Stimulated activated CD8-positive, alpha-beta memory T cell treated with anti-CD3 and anti-CD28 coated beads, Interleukin-4, amount 100 ng/mL, for 4 hours (primary cell): ENCODE measurements around the gene PARD6B.
"Not testable (repeated sequence)": the region's sequence is repeated elsewhere in the genome, so short reads cannot be mapped to it uniquely, and the experiment has no call there.

ENCODE experiments used
- DNase-seq, 2 donors: peaks; one replicate each; pipeline ENCODE4 v3.0.0-alpha.2; 2020; ENCODE audit warnings: low read depth in 2 of 2, low spot score in 1 of 2

Gene PARD6B

DNA sequence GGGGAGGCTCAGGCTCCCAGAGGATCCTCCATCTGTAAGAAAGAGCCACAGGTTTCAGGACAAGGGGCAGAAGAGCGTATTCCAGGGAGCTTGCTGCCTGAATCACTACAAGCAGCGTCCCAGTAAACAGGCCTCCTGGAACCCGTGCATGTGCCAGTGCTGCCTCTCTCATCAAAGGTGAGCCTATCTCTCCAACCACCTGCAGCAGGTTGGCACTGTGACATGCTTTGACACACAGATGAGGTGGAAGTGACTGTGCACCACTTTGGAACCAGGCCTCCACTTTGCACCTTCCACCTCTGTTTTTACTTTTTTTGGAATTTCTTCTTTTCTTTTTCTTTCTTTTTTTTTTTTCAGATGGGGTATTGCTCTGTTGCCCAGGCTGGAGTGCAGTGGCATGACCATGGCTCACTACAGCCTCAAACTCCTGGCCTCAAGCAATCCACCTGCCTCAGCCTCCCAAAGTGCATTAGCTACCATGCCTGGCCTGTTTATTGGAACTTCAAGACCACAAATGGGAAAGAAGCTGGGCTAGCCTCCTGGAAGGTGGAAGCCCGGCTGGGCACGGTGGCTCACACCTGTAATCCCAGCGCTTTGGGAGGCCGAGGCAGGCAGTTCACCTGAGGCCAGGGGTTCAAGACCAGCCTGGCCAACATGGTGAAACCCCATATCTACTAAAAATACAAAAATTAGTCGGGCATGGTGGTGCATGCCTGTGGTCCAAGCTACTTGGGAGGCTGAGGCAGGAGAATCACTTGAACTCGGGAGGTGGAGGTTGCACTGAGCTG, 27.5 kb upstream of the PARD6B start:
- not testable (repeated sequence) for DNase-seq

DNA sequence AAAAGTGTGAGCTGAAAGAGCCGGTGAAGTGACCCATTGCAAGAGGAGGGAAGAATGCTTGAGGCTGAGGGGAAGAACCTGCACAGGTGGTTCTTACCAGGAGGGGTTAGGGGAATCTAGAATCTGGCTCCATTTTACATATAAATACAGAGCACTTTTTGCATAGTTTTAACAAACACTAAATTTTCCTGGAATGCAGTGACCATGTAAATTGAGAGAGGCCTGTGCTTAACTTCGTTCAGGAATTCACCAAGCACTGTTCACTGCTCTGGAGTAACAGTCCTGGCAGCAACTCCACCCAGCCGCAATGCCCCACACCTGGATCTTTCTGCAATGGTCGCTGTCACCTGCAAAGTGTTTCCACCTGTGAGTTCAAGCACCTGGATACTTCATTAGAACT, 26.9 kb upstream of the PARD6B start:
- DNase-seq: no peak

DNA sequence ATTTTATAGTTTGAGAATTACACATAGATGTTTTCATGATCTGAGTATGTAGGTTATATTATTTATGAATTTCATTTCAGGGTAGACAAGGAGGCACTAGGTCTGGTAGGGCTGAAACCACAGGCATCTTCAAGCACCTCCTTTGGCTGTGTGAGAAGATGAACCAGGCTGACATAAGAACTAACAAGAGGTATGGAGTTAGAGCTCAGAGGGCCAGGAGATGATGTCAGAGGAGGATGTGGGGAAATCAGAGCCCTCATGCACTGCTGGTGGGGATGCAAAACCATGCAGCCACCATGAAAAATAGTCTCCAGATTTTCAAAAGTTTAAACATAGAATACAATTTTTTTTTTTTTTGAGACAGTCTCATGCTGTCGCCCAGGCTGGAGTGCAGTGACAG, 26.4 kb upstream of the PARD6B start:
- no peak for DNase-seq

DNA sequence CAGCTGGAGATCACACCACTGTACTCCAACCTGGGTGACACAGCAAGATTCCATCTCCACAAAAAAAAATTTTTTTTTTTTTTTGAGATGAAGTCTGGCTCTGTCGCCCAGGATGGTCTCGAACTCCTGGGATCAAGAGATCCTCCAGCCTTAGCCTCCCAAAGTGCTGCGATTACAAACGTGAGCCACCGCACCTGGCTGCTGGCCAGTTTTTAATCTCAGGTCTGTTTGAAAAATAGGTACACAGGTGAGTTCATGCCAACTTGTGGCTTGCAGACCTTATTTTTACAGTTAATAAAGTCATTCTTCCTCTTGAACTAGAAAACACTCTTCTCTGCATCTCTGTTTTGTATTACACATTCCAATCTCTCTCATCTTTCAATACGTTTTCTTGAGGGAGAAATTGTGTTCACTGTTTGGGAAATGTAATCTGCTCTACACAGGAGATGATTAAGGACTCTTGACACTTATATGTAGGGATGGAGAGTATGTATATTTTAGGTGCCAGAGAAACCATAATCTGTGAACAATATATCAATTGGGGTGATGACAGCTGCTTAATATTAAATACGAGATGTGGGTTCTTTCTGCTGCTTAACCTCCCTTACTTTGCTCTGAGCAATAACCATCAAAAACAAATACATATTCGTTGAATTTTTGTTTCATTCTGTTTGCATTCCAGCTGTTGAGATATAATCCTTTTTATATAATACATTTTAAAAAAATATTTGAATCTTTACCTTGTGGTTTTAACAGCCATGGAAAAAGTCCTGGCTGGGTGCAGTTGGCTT, 22.3 kb upstream of the PARD6B start:
- DNase-seq: no peak

DNA sequence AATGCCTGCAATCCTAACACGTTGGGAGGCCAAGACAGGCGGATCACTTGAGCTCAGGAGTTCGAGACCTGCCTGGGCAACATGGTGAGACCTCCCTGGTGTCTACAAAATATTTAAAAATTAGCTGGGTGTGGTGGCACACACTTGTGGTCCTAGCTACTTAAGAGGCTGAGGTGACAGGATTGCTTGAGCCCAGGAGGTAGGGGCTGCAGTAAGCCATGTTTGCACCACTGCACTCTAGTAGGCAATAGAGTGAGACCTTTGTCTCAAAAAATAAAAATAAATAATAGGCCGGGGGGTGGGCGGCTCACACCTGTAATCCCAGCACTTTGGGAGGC, 21.8 kb upstream of the PARD6B start:
- no peak for DNase-seq

DNA sequence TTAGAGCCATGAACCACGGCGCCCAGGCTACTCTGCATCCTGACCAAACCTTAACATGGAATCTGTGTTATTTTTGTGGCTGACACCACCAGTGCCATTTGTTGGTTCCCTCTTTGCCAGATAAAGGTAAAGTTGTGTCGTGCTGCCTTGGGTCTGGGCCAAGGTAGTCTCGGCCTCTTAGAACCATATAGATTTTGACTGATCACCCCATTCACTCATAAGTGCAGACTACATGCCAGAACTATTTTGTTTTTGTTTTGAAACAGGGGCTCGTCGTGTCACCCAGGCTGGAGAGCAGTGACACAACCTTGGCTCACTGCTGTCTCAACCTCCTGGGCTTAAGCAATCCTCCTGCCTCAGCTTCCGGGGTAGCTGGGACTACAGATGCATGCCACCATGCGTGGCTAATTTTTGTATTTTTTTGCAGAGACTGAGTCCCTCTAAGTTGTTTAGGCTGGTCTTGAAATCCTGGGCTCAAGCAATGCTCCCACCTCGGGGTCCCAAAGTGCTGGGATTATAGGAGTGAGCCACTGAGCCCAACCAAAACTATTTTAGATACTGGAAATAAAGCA, 20.8 kb upstream of the PARD6B start:
- DNase-seq: no peak

DNA sequence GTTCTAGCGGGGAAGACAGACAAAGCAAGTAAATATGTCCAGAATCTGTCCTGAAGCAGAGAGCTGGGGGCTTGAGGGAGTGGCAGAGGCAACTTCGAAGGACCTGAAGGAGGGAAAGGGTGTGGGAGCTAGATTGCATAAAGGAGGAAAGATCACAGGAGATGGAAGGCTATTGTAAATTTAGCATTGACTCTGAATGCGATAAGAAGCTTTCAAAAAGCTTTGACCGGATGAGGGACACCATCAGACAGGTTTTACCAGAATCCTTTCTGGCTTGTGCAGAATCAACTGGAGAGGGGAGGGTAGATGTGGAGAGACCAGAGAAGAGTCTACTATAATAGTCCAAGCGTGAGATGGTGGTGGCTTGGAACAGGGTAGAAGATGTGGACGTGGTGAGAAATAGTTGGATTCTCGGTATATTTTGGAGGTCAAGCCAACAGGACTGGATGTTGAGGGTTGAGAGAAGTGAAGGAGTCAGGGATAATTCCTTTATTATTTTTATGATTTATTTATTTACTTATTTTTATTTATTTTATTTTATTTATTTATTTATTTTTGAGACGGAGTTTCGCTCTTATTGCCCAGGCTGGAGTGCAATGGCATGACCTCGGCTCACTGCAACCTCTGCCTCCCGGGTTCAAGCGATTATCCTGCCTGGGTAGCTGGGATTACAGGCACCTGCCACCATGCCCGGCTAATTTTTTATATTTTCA, 20.1 kb upstream of the PARD6B start:
- DNase-seq: no peak

DNA sequence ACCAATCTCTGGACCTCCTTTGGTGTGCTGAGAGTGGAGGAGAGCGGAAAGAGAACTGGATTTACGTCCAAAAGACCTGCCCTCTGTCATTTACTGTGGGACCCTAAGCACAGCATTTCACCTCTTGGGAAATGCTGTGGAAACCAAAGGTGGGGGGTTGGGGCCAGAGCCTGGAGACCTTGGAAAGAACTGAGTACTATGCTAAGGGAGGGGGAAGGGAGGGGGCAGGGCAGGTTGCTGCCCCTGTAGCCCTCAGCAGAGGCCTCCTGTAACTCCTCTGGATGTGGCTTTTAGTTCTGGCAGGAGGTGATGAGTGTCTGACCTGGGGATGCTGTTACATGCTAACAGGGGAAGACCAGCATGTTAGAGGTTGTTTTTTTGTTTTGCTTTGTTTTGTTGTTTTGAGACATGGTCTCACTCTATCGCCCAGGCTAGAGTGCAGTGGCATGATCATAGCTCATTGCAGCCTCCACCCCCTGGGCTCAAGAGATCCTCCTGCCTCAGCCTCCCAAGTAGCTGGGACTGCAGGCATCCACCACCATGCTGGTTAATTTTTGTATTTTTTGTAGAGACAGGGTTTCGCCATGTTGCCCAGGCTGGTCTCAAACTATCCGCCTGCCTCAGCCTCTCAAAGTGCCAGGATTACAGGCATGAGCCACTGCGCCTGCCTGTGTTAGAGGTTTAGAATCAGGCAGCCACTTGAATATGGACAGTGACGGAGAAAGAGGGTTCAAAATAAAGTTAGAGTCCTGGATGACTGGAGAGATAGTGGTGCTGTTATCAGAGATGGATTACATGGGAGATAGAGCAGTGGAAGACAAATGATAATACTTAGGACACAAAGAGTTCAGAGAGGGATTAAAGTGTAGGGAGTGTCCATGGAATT, 18.4 kb upstream of the PARD6B start:
- DNase-seq: no peak

DNA sequence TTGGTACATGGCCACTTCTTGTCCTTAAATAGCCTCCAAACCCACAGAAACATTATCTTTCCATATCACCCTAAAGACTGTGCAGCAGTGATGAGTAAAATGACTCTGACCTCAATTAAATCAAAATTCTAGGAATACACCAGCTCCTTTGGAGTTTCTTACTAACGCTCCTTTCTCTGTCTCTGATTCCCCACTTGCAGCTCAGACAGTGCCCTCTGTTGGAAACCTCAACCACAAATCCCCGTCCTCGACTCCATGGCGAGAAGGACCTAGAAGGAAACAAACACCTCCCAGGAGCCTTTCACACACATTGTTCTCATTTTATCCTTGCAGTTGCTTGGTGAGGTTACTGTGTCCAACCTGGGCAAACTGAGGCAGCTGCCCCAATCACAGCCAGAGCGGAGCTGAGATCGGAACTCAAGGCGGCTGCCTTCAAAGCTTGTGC, 17.7 kb upstream of the PARD6B start:
- no peak for DNase-seq

DNA sequence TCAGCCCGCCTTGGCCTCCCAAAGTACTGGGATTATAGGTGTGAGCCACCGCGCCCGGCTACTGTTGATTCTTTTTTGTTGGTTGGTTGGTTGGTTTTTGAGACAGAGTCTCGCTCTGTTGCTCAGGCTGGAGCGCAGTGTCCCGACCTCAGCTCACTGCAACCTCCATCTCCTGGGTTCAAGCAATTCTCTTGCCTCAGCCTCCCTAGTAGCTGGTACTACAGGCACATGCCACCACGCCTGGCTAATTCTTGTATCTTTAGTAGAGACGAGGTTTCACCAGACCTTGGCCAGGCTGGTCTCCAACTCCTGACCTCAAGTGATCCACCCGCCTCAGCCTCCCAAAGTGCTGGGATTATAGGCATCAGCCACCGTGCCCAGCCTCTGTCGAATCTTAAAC, 17.0 kb upstream of the PARD6B start:
- DNase-seq: not testable (repeated sequence)

DNA sequence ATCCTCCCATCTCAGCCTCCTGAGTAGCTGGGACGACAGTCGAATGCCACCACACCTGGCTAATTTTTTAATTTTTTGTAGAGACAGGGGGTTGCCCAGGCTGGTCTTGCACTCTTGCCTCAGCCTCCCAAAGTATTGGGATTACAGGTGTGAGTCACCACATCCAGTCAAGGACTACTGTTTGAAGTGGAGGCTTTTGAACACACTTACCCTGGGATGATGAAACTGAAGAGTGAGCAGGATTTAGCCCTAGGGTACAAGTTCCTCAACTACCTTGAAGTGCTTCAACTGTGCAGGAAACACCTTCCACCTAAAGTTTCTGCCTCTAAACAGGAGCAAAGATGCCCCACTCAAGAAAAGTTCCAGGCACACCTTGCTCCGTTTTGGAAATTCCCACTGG, 15.7 kb upstream of the PARD6B start:
- no peak for DNase-seq

DNA sequence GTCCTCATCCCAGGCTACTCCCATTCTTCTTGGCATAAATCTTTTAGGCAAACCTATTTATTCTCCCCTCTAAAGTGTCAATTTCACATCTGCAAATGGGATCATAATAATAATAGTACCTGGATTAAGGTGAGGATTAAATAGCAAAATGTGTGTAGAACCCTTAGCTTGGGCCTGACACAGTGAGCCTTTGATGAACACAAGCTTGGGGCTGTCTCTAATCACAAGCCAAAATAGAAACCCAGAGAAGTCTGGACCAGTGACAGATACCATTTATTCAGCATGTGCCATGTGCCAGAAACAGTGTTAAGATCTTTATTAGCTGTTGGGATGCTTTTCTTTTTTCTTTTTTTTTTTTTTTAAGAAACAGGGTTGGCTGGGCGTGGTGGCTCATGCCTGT, 14.9 kb upstream of the PARD6B start:
- DNase-seq: no peak

DNA sequence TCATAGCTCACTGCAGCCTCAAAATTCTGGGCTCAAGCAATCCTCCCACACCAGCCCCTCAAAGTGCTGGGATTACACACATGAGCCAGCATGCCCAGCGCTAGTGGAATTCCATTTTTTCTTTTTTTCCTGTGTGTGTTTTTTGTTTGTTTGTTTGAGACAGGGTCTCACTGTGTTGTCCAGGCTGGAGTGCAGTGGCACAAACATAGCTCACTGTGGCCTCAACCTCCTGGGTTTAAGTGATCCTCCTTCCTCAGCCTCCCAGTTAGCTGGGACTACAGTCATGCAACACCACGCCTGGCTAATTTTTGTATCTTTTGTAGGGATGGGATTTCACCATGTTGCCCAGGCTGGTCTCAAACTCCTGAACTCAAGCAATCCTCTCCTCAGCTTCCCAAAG, 14.1 kb upstream of the PARD6B start:
- DNase-seq: no peak

DNA sequence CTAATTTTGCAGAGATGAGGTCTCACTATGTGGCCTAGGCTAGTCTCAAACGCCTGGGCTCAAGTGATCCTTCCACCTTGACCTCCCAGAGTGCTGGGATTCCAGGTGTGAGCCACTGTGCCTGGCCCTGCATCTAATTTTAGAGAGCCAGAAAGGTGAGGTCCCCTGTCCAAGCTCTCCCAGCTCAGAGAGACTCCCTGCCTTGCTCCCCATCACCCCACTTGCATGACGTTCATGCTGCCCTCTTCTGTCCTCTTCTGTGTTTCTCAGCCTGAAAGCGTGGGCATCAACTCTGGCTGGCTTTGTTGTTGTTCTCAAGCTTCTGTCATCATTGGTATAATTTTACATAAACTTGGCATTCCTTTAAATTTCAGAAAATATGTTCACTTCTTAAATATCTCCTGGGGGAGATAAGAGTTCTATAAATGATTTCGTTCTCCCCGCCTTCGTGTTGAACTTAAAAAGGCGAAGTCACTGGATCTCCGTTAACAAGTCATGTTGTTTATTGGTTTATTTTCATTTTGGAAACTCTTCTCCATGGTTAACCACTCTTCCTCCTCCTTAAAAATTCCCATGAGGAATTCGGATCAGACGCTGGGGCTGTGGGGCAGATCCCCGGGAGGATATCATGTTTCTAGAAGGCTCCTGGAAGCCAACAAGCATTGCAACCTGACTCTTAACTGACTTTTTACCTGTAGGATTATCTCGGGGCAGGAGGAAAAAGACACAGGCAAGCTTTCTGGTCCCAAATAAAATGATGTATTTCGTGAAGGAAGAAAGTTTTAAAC, 13.2 kb upstream of the PARD6B start:
- DNase-seq: no peak

DNA sequence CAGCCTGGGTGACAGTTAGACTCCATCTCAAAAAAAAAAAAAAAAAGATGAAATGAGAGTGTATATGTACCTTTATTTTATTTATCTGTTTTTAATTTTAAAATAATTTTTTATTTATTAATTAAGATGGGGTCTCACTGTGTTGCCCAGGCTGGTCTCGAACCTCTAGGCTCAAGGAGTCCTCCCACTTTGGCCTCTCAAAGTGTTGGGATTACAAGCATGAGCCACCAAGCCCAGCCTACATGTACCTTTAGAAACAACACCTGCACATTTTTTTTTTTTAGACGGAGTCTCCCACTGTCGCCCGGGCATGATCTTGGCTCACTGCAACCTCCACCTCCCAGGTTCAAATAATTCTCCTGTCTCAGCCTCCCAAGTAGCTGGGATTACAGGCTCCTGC, 12.1 kb upstream of the PARD6B start:
- no peak for DNase-seq

DNA sequence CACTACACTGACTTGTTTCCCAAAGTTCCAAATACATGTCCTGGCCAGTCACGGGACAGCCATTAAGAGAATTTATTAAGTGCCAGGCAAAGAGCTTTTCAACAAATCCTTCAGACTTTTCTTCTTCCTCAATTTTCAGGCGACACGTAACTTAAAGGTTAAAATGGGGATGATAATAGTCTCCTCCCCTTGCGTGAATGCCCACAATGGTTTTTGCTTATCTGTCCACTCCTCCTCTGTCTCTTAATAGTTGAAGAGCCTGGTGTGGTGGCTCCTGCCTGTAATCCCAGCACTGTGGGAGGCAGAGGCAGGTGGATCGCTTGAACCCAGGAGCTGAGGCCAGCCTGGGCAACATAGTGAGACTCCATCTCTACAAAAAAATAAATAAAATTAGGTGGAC, 11.4 kb upstream of the PARD6B start:
- DNase-seq: no peak

DNA sequence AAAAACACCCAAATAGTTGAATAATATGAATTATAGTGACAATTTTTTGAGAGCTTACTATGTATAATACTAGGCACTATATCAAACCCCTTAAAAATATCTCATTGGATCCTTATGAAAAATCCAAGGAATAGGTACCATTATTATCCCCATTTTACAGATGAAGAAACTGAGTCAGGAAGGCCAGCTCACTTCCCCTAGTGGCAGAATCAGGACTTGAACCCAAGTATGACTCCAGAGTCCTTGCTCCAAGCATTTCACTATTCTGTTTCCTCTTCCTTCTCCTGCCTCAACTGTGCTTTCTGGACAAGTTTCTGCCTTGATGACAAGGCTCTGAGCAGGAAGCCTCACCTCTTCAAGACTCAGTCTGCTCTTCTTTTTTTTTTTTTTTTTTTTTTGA, 10.8 kb upstream of the PARD6B start:
- no peak for DNase-seq

DNA sequence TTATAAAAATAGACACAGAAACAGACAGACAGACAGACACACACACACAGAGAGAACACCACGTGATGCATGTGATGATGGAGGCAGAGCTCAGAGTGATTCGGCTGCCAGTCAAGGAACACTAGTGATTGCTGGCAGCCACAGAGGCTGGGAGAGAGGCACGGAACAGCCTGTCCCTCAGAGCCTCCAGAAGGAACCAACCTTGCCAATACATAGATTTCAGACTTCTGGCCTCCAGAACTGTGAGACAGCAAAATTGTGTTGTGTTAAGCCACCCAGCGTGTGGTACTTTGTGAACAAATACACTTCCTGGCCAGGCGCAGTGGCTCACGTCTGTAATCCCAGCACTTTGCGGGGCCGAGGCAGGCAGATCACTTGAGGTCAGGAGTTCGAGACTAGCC, 9.5 kb upstream of the PARD6B start:
- DNase-seq: no peak

DNA sequence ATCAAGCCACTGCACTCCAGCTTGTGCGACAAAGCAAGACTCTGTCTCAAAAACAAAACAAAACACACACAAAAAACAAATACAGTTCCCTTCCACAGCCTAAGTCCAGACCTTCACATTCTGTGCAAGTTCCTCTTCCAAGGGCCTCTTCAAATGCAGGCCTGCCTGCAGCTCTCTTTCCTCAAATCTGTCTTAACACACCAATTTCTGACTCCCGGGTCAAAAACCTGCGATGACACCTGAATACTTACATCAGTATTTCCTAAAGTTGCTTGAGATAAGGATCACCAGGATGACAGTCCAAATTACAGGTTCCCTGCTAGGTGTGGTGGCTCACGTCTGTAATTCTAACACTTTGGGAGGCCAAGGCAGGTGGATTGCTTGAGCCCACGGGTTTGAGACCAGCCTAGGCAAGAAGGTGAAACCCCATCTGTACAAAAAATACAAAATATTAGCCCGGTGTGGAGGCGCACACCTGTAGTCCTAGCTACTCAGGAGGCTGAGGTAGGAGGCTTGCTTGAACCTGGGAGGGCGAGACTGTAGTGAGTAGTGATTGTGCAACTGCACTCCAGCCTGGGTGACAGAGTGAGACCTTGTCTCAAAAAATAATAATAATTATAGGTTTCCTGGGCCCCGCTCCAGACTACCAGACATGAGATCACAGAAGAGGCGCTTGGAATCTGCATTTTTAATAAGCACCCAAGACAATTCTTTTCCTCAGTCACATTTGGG, 8.8 kb upstream of the PARD6B start:
- no peak for DNase-seq
